ENCODE data around the gene NLRX1. TPM values are rescaled to one million over a fixed set of nuclear protein-coding genes. Genes with fewer than 3 reads are reported as not detected.

NLRX1 gene
- total and polyA plus RNA-seq, 2 donors (not counting 1 experiment from before 2014, with no cell fraction given) = 6.6 to 21.3 TPM

- Histone ChIP-seq H3K36me3 (ENCODE audit: control insufficient read depth, insufficient read depth, low read length) (peaks cover 3% of the 10 kb centered on the region), H3K27ac (ENCODE audit: insufficient read depth, low read length) (peak within 1 kb of the TSS; percentile 84), H3K4me2 (ENCODE audit: extremely low read depth, insufficient read depth, low read length) (peak within 1 kb of the TSS; percentile 97), H4K20me1 (ENCODE audit: control insufficient read depth, extremely low read depth, insufficient read depth, low read length) (no peaks in the 10 kb centered on the region), H3K9me3 (ENCODE audit: control insufficient read depth, insufficient read depth, low read depth, low read length) (no peaks in the 10 kb centered on the region), H3K4me1 (ENCODE audit: control insufficient read depth, extremely low read depth, insufficient read depth, low read length) (peaks cover 10% of the 10 kb centered on the region), H2AFZ (ENCODE audit: low read length) (peak within 1 kb of the TSS; percentile 94), H3K79me2 (ENCODE audit: control insufficient read depth, insufficient read depth, low read length) (peaks cover 18% of the 10 kb centered on the region), H3K27me3 (ENCODE audit: control insufficient read depth, insufficient read depth, low read length) (no peaks in the 10 kb centered on the region), H3K9ac (ENCODE audit: insufficient read depth, low read length) (peak within 1 kb of the TSS; percentile 80), H3K4me3 (replicated peaks in 1 of 4; ENCODE audit: control extremely low read depth in 1 of 4, insufficient read depth in 1 of 4, low read depth in 3 of 4, low read length in 4 of 4) (peak within 1 kb of the TSS; percentile 80 to 98 (median 90))
- DNase-seq (ENCODE audit: low read depth in 2 of 2) = peak; percentile 98 to 99
- TF ChIP-seq CTCF (conservative IDR thresholded peaks at IDR 0.05 in 1 of 2, IDR thresholded peaks at IDR 0.05 in 1 of 2; ENCODE audit: low read depth in 1 of 2, low read length in 2 of 2) (no peak), EZH2 (IDR thresholded peaks at IDR 0.05; ENCODE audit: low read length, missing control alignments) (no peak)
Observed at GRCh38 chr11:119121008-119121810, 47.3 kb upstream of the NLRX1 start, which contains the start of gene HINFP. Gene HINFP, plus strand, starts transcription at chr11:119121580. Its CDS starts 5,365 bp downstream, at chr11:119126945.

GRCh38 chr11:119121811-119122124 lies 46.8 kb upstream of the NLRX1 start:
- no peak for DNase-seq (ENCODE audit: low read depth in 2 of 2)
- Histone ChIP-seq H3K4me3 (replicated peaks in 1 of 4; ENCODE audit: control extremely low read depth in 1 of 4, insufficient read depth in 1 of 4, low read depth in 3 of 4, low read length in 4 of 4) (peak overlapping the region; percentile 80 to 98 (median 90)), H3K9ac (ENCODE audit: insufficient read depth, low read length) (peak overlapping the region; percentile 80), H4K20me1 (ENCODE audit: control insufficient read depth, extremely low read depth, insufficient read depth, low read length) (no peaks in the 10 kb centered on the region), H3K4me2 (ENCODE audit: extremely low read depth, insufficient read depth, low read length) (peak overlapping the region; percentile 97), H3K27me3 (ENCODE audit: control insufficient read depth, insufficient read depth, low read length) (no peaks in the 10 kb centered on the region), H3K79me2 (ENCODE audit: control insufficient read depth, insufficient read depth, low read length) (peaks cover 18% of the 10 kb centered on the region), H3K9me3 (ENCODE audit: control insufficient read depth, insufficient read depth, low read depth, low read length) (no peaks in the 10 kb centered on the region), H3K4me1 (ENCODE audit: control insufficient read depth, extremely low read depth, insufficient read depth, low read length) (peaks cover 10% of the 10 kb centered on the region), H3K36me3 (ENCODE audit: control insufficient read depth, insufficient read depth, low read length) (peaks cover 2% of the 10 kb centered on the region), H2AFZ (ENCODE audit: low read length) (peak overlapping the region; percentile 94), H3K27ac (ENCODE audit: insufficient read depth, low read length) (peak overlapping the region; percentile 84)
- TF ChIP-seq CTCF (conservative IDR thresholded peaks at IDR 0.05 in 1 of 2, IDR thresholded peaks at IDR 0.05 in 1 of 2; ENCODE audit: low read depth in 1 of 2, low read length in 2 of 2) (no peak), EZH2 (IDR thresholded peaks at IDR 0.05; ENCODE audit: low read length, missing control alignments) (no peak)

GRCh38 chr11:119125821-119126220 lies 42.7 kb upstream of the NLRX1 start:
- H3K9ac ChIP-seq (ENCODE audit: insufficient read depth, low read length) = no peak overlapping the region
- no peak for TF ChIP-seq EZH2 (IDR thresholded peaks at IDR 0.05; ENCODE audit: low read length, missing control alignments)
- peaks cover 7% of the 10 kb centered on the region for H3K36me3 ChIP-seq (ENCODE audit: control insufficient read depth, insufficient read depth, low read length)
- peaks cover 6% of the 10 kb centered on the region for H3K4me1 ChIP-seq (ENCODE audit: control insufficient read depth, extremely low read depth, insufficient read depth, low read length)
- H3K9me3 ChIP-seq (ENCODE audit: control insufficient read depth, insufficient read depth, low read depth, low read length) = no peaks in the 10 kb centered on the region
- no peak overlapping the region for H3K4me2 ChIP-seq (ENCODE audit: extremely low read depth, insufficient read depth, low read length)
- no peaks in the 10 kb centered on the region for H4K20me1 ChIP-seq (ENCODE audit: control insufficient read depth, extremely low read depth, insufficient read depth, low read length)
- no peak overlapping the region for H2AFZ ChIP-seq (ENCODE audit: low read length)
- H3K27me3 ChIP-seq (ENCODE audit: control insufficient read depth, insufficient read depth, low read length) = no peaks in the 10 kb centered on the region
- H3K27ac ChIP-seq (ENCODE audit: insufficient read depth, low read length) = no peak overlapping the region
- DNase-seq (ENCODE audit: low read depth in 2 of 2) = no peak
- H3K4me3 ChIP-seq (replicated peaks in 1 of 4; ENCODE audit: control extremely low read depth in 1 of 4, insufficient read depth in 1 of 4, low read depth in 3 of 4, low read length in 4 of 4) = no peak overlapping the region
- H3K79me2 ChIP-seq (ENCODE audit: control insufficient read depth, insufficient read depth, low read length) = peaks cover 18% of the 10 kb centered on the region
